Posterior cingulate gyrus (tissue), 11 donors: ENCODE measurements around the gene CREG2.

ENCODE experiments used
- DNase-seq, 10 donors: peaks; one replicate each; pipeline versions ENCODE4 v3.0.0 to v3.0.0-alpha.2; 2020 to 2021; ENCODE audit warnings: mixed read lengths in 3 of 10
- intact Hi-C: fragments of 100-400 bp; cut with DNase I; formaldehyde crosslinking; loops from one replicate; pipeline ENCODE4 v1.15.1; 2023

CREG2 gene

DNA sequence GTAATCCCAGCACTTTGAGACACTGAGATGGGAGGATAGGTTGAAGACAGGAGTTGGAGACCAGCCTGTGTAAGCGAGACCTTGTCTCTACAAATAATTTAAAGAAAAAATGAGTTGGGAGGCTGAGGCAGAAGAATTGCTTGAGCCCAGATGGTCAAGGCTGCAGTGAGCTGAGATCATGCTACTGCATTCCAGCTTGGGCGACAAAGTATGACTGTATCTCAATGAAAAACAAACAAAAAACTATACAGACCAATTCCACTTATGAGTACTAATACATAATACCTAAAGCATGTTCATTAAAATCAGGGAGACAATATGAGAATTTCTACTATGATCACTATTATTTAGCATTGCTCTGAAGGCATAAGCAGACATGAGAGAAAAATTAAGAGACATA, 91.4 kb downstream of the CREG2 start:
- intact Hi-C loops = no loop called here
- no peak for DNase-seq
